Panc1 (cell line): ENCODE data around the gene CWF19L2. TPM values are rescaled to one million over a fixed set of nuclear protein-coding genes. Genes with fewer than 3 reads are reported as not detected.

ENCODE experiments used
- ATAC-seq: fragments of 200-7000 bp; cut with Tn5 transposase; 2 replicates; pipeline ENCODE4 v1.9.1; 2020; ENCODE audit warnings: mild to moderate bottlenecking, moderate library complexity
- BruUV-seq: library from RNA; stranded (reverse); fragments of 400-500 nt; replicated peaks from 2 replicates; lab custom pipeline; 2021; lab: Mats Ljungman, UMichigan
- CTCF ChIA-PET: fragments of 300-600 bp; sonication (Branson Sonifier 250); formaldehyde crosslinking; loops from one replicate; lab custom pipeline; 2022; ENCODE audit warnings: antibody characterized with exemption; lab: Charles Lee
- POLR2A ChIA-PET: fragments of 300-600 bp; sonication (Branson Sonifier 250); formaldehyde crosslinking; loops from one replicate; lab custom pipeline; 2022; ENCODE audit warnings: antibody characterized with exemption; lab: Charles Lee
- DNase-seq: peaks from one replicate; pipeline ENCODE4 v3.0.0-alpha.2; 2010; ENCODE audit warnings: low read depth, low spot score
- H3K27ac ChIP-seq: 2 replicates; pipeline ENCODE4 v1.5.1; 2011; ENCODE audit warnings: mild to moderate bottlenecking, low read length, inconsistent platforms
- H3K27me3 ChIP-seq: fragments of 200-500 bp; sonication (Bioruptor generic); 2 replicates; pipeline ENCODE4 v1.6.0; 2014; ENCODE audit warnings: low read length, inconsistent platforms; ENCODE audit not compliant: control insufficient read depth, insufficient read depth
- H3K36me3 ChIP-seq: fragments of 200-500 bp; sonication (Bioruptor generic); 2 replicates; pipeline ENCODE4 v1.5.1; 2014; ENCODE audit warnings: inconsistent platforms, mild to moderate bottlenecking, low read length, moderate library complexity; ENCODE audit not compliant: control insufficient read depth, insufficient read depth
- H3K4me1 ChIP-seq: 2 replicates; pipeline ENCODE4 v1.5.1; 2011; ENCODE audit warnings: inconsistent platforms, mild to moderate bottlenecking, low read length, moderate library complexity; ENCODE audit not compliant: control insufficient read depth, insufficient read depth
- H3K4me3 ChIP-seq, 2 experiments: 2 replicates each; pipeline ENCODE4 v1.5.1; 2011 to 2012; ENCODE audit warnings: low read depth in 2 of 2, low read length in 2 of 2, mild to moderate bottlenecking in 2 of 2, inconsistent platforms in 1 of 2, moderate library complexity in 1 of 2
- H3K9me3 ChIP-seq: fragments of 200-500 bp; sonication (Bioruptor generic); 2 replicates; pipeline ENCODE4 v1.5.1; 2014; ENCODE audit warnings: low read depth, mild to moderate bottlenecking, inconsistent platforms, low read length, moderate library complexity; ENCODE audit not compliant: control insufficient read depth, insufficient read depth
- CTCF ChIP-seq: fragments of 450-650 bp; IDR thresholded peaks from 2 replicates; pipeline ENCODE4 v1.5.1; 2017; ENCODE audit warnings: mild to moderate bottlenecking
- POLR2AphosphoS5 ChIP-seq: IDR thresholded peaks from 2 replicates; pipeline ENCODE4 v1.6.1; 2012; ENCODE audit warnings: mild to moderate bottlenecking, low read depth, low read length, moderate library complexity
- REST ChIP-seq, 2 experiments: IDR thresholded peaks; 2 replicates each; pipeline ENCODE4 v1.6.1; 2011 to 2012; ENCODE audit warnings: low read depth in 2 of 2, control low read depth in 1 of 2, low read length in 1 of 2, mild to moderate bottlenecking in 1 of 2, moderate library complexity in 1 of 2; ENCODE audit not compliant: insufficient read depth in 1 of 2
- SIN3A ChIP-seq: IDR thresholded peaks from 2 replicates; pipeline ENCODE4 v1.6.1; 2012; ENCODE audit warnings: low read depth, mild to moderate bottlenecking, low read length, moderate library complexity, borderline replicate concordance; ENCODE audit not compliant: insufficient read depth
- TCF7L2 ChIP-seq: IDR thresholded peaks from 2 replicates; pipeline ENCODE4 v1.6.1; 2011; ENCODE audit warnings: mild to moderate bottlenecking, low read depth, low read length, inconsistent platforms
- in situ Hi-C: cut with HindIII; loops from 2 replicates; pipeline ENCODE4 v1.10.0; 2016; ENCODE audit warnings: low sequenced_read_pairs, low pct_unique_long_range_greater_than_20kb
- intact Hi-C: fragments of 100-400 bp; cut with micrococcal nuclease; formaldehyde crosslinking; loops from one replicate; pipeline ENCODE4 v1.10.0; 2022; ENCODE audit not compliant: unreplicated experiment
- total RNA-seq: library from RNA; stranded (reverse); gene quantifications from one replicate; pipeline ENCODE4 v1.2.1, GENCODE V29; 2021; ENCODE audit not compliant: unreplicated experiment

CWF19L2 gene
- total RNA-seq, 1 experiment from 2014 or later, result 11.1 TPM

- BruUV-seq, result no TSS peak
- H3K27ac ChIP-seq, result no peak overlapping the region
- ATAC-seq (no peak), DNase-seq (no peak)
- intact Hi-C loops, result no loop called here
- H3K9me3 ChIP-seq, result no peaks in the 10 kb centered on the region
- TF ChIP-seq TCF7L2 (no peak), SIN3A (no peak), CTCF (no peak), REST (IDR thresholded peaks at IDR 0.05; ENCODE audit: insufficient read depth in 1 of 2, low read depth in 2 of 2, low read length in 1 of 2) (no peak), POLR2AphosphoS5 (no peak)
- ChIA-PET CTCF (no interaction called here), POLR2A (no interaction called here)
- peaks cover 13% of the 10 kb centered on the region for H3K27me3 ChIP-seq
- H3K4me3 ChIP-seq, result no peak overlapping the region
- no peaks in the 10 kb centered on the region for H3K36me3 ChIP-seq
- in situ Hi-C loops, result no loop called here
- H3K4me1 ChIP-seq, result no peaks in the 10 kb centered on the region
These were observed 15.3 kb upstream of the CWF19L2 start for GRCh38 chr11:107472966-107473365.

GRCh38 chr11:107468596-107468995 is 11.0 kb upstream of the CWF19L2 start:
- no peak for ATAC-seq

More at GRCh38 chr11:107468596-107468995, 11.0 kb upstream of the CWF19L2 start:
- TF ChIP-seq CTCF (no peak), SIN3A (no peak)
- no peak overlapping the region for H3K27ac ChIP-seq
- BruUV-seq, result no TSS peak
- H3K36me3 ChIP-seq, result no peaks in the 10 kb centered on the region
- H3K4me3 ChIP-seq, result no peak overlapping the region
- intact Hi-C loops (no loop called here), in situ Hi-C loops (no loop called here)
- H3K9me3 ChIP-seq, result no peaks in the 10 kb centered on the region
- ChIA-PET CTCF (no interaction called here), POLR2A (no interaction called here)
- H3K27me3 ChIP-seq, result peaks cover 12% of the 10 kb centered on the region
- no peaks in the 10 kb centered on the region for H3K4me1 ChIP-seq
- no peak for DNase-seq
